Activated naive CD8-positive, alpha-beta T cell (primary cell): ENCODE measurements around the gene DLGAP3.

Source experiments
- H3K27ac Mint-ChIP-seq: one replicate; pipeline ENCODE4 v1.8.0; 2021; ENCODE audit warnings: mixed read lengths
- H3K27me3 Mint-ChIP-seq: one replicate; pipeline ENCODE4 v1.8.0; 2021; ENCODE audit warnings: mixed read lengths
- H3K36me3 Mint-ChIP-seq: one replicate; pipeline ENCODE4 v1.8.0; 2021; ENCODE audit warnings: mixed read lengths
- H3K4me1 Mint-ChIP-seq: one replicate; pipeline ENCODE4 v1.8.0; 2021; ENCODE audit warnings: low read depth, mixed read lengths
- H3K4me3 Mint-ChIP-seq: one replicate; pipeline ENCODE4 v1.8.0; 2021; ENCODE audit warnings: mild to moderate bottlenecking, mixed read lengths
- H3K9me3 Mint-ChIP-seq: one replicate; pipeline ENCODE4 v1.8.0; 2021; ENCODE audit warnings: low read depth, mixed read lengths

Gene DLGAP3

DNA sequence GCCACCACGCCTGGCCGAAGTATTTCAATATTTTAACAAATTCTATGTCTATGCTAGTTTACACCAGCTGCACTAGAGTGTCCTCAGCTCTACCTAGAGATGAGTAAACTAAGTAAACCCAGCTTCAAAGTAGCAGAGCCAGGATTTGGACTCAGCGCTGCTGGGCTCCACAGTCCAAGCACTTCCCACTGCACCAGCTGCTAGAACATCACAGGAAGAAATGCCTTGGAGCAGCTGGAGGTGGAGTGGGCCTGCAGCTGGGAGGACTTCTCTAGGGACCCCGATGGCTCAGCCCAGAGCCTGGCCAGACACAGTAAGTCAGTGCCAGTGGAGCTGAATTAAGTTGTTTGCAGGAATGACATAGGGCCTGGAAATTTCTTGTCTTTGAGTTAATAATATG, 59.7 kb downstream of the DLGAP3 start:
- no peaks in the 10 kb centered on the region for H3K36me3 Mint-ChIP-seq
- no peaks in the 10 kb centered on the region for H3K27me3 Mint-ChIP-seq
- no peaks in the 10 kb centered on the region for H3K9me3 Mint-ChIP-seq
- H3K4me3 Mint-ChIP-seq: no peak overlapping the region
- no peak overlapping the region for H3K27ac Mint-ChIP-seq
- H3K4me1 Mint-ChIP-seq: peaks cover 28% of the 10 kb centered on the region

DNA sequence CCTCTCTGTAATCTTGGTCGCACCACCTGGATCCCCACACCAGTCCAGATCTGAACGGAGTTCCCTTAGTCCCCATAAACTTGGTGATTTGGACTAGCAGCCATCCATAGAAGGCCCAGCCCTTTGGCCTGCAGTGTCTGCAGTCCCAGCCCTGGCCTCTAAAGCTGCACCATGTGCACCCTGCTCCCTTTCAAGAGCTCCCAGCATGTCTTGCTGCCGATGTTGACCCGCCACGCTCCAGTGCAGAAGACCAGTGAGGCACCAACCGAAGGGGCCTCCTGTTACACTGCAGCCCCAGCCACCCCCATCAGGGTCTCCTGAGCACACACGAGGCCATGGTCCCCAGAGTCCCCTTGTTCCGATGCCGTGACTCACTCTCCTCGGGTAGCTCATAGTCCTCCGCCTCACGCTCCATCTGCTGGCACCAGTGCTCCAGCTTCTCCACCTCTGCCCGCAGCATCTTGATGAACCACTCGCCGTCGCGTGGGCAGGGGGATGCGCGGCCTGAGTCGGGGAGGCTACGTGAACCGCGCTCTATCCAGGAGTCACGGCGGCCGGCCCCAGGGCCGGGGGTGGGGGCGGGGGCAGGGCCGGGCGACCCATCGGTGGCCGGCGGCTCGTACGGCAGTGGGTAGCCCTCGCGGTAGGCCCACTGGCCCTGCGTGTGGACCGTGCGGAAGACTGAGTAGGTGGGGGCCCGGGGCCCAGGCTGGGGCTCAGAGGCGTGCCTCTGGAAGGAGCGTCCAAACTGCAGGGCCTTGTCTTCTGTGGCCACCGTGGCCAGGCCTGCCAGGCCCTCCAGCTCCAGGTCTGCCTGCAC, 61.0 kb downstream of the DLGAP3 start:
- no peaks in the 10 kb centered on the region for H3K36me3 Mint-ChIP-seq
- H3K9me3 Mint-ChIP-seq: no peaks in the 10 kb centered on the region
- no peaks in the 10 kb centered on the region for H3K27me3 Mint-ChIP-seq
- peak overlapping the region; percentile 46 for H3K27ac Mint-ChIP-seq
- H3K4me3 Mint-ChIP-seq: peak overlapping the region; percentile 39
- peaks cover 41% of the 10 kb centered on the region for H3K4me1 Mint-ChIP-seq

DNA sequence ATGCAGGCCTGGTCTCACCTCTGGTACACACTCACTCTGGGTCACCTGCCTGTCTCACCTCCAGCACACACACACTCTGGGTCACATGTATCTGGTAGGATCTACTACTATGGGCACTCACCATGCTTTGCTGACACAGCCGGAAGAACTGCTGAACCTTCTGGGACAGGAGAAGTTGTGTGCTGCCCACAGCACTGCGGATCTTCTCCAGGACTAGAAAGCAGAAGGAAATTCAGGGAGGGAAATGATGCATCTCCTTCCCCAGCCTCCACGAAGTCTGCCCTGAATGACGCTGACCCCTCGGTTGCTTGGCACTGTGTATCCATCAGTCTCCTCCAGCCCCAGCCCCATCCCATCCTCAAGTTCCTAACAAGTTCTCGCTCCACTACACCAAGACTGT, 62.0 kb downstream of the DLGAP3 start:
- Mint-ChIP-seq H3K36me3 (no peaks in the 10 kb centered on the region), H3K9me3 (no peaks in the 10 kb centered on the region), H3K27me3 (no peaks in the 10 kb centered on the region), H3K4me1 (peaks cover 51% of the 10 kb centered on the region), H3K27ac (peak overlapping the region; percentile 46), H3K4me3 (peak overlapping the region; percentile 12)

DNA sequence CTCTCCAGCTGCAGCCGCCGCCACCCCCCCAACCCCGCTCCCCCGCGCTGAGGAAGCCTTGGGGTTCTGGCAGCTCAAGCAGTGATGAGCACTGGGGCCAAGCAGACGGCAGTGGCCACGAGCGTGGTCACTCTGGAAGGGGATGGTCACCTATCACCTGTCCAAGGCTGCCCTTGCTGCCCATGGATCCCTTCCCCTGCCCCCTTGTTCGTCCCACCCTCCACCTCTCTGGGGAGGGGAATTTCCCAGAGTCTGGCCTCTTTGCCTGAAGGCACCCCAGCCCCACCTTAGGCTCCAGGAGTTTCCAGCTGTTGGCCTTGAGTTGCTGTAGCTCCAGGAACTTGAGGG, 62.7 kb downstream of the DLGAP3 start:
- peak overlapping the region; percentile 82 for H3K4me3 Mint-ChIP-seq
- no peaks in the 10 kb centered on the region for H3K36me3 Mint-ChIP-seq
- peak overlapping the region; percentile 91 for H3K27ac Mint-ChIP-seq
- H3K9me3 Mint-ChIP-seq: no peaks in the 10 kb centered on the region
- H3K4me1 Mint-ChIP-seq: peaks cover 46% of the 10 kb centered on the region
- H3K27me3 Mint-ChIP-seq: no peaks in the 10 kb centered on the region

DNA sequence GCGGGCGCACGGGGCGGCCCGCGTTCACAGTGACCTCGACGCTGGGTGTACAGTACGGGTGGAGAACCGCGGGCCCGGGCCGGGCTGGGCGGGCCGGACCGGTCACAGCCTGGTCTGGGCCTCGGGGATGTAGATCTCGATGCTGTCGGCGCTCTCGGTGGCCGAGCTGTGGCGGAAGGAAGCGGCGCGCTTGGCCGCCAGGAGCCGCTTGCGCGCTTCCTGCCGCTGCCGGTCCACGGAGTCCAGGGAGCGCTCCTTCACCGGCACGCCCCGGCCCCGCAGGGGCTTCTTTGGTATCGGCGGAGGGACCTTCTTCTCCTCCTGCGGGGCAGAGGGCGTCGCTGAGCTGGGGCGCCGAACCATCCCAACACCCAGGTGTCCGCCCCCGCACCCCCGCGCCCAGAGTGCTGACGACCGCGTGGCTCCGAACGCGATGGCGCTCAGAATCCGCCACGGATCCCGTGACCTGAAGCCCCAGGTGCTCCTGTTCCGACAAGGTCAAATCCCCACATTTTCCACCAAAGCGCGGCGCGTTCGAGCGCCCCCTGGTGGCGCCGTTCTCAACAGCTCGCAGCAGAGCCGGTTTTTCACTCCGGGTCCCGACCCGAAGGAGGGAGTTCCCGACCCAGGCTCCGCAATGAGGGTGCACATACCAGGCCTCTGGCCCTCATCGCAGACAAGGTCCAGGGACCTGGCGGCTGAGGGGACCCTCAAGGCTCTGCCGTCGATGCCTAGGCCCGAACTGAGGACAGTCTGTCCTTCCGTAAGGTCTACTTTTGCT, 63.3 kb downstream of the DLGAP3 start:
- no peaks in the 10 kb centered on the region for H3K27me3 Mint-ChIP-seq
- H3K4me3 Mint-ChIP-seq: peak overlapping the region; percentile 82
- no peaks in the 10 kb centered on the region for H3K9me3 Mint-ChIP-seq
- H3K36me3 Mint-ChIP-seq: no peaks in the 10 kb centered on the region
- H3K27ac Mint-ChIP-seq: peak overlapping the region; percentile 91
- H3K4me1 Mint-ChIP-seq: peaks cover 41% of the 10 kb centered on the region

DNA sequence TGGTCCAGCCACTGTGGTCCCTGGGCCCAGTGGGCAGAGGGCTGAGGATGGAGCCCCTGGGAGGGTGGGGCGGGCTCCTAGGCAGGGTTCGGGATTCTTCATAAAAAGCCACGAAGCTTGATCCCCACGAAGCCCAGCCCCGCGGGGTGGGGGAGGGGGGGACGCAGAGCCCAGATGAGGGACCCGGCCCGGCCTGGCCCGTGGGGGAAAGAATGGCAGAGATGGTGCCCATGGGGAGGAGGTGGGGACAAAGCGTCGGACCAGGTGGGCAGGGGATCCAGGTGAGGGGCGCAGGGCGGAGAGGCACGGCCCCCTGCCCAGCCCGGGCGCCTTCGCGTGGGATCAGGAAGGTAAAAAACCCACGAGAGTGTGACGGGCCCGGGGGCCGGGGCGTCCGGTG, 63.9 kb downstream of the DLGAP3 start:
- no peak overlapping the region for H3K4me3 Mint-ChIP-seq
- no peaks in the 10 kb centered on the region for H3K27me3 Mint-ChIP-seq
- no peaks in the 10 kb centered on the region for H3K36me3 Mint-ChIP-seq
- peaks cover 36% of the 10 kb centered on the region for H3K4me1 Mint-ChIP-seq
- H3K9me3 Mint-ChIP-seq: no peaks in the 10 kb centered on the region
- no peak overlapping the region for H3K27ac Mint-ChIP-seq

DNA sequence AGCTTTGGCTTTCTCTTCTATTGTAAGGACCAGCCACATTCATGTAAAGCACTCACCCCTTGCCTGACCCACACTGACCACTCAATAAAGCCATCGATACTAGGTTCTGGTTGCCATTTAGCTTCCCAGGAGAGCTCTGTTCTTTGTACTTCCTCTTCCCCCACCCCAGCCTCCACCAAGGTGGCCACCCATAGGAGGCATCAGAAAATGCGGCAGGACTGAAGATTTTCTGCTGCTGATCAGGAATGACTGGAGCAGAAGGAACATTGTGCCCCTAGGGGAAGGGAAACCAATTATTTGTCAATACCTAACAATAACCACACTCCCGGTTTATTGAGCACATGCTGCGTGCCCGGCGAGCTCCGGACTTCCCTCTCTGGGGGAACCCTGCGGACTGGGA, 64.7 kb downstream of the DLGAP3 start:
- H3K27me3 Mint-ChIP-seq: no peaks in the 10 kb centered on the region
- H3K4me1 Mint-ChIP-seq: peaks cover 42% of the 10 kb centered on the region
- no peaks in the 10 kb centered on the region for H3K9me3 Mint-ChIP-seq
- peak overlapping the region; percentile 80 for H3K4me3 Mint-ChIP-seq
- no peaks in the 10 kb centered on the region for H3K36me3 Mint-ChIP-seq
- H3K27ac Mint-ChIP-seq: peak overlapping the region; percentile 88

DNA sequence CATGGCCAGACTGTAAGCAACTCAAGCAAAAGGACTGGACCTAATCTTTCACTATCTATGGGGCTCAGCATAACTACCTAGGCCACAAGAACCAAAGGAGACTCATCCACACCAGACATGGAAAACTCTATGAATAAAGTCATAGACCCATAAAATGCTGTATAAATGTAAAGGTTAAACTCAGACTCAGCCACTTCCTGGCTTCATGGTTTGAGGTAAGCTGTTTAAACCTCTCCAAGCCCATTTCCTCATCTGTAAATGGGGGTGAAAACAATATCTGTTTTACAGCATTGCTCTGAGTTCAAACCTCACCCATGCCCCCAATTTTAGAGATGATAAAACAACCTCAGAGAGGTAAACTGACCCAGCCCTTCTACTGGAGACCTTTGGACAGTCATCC, 65.9 kb downstream of the DLGAP3 start:
- peak overlapping the region; percentile 88 for H3K27ac Mint-ChIP-seq
- H3K4me1 Mint-ChIP-seq: peaks cover 49% of the 10 kb centered on the region
- peak overlapping the region; percentile 3 for H3K4me3 Mint-ChIP-seq
- no peaks in the 10 kb centered on the region for H3K27me3 Mint-ChIP-seq
- H3K36me3 Mint-ChIP-seq: no peaks in the 10 kb centered on the region
- H3K9me3 Mint-ChIP-seq: no peaks in the 10 kb centered on the region

DNA sequence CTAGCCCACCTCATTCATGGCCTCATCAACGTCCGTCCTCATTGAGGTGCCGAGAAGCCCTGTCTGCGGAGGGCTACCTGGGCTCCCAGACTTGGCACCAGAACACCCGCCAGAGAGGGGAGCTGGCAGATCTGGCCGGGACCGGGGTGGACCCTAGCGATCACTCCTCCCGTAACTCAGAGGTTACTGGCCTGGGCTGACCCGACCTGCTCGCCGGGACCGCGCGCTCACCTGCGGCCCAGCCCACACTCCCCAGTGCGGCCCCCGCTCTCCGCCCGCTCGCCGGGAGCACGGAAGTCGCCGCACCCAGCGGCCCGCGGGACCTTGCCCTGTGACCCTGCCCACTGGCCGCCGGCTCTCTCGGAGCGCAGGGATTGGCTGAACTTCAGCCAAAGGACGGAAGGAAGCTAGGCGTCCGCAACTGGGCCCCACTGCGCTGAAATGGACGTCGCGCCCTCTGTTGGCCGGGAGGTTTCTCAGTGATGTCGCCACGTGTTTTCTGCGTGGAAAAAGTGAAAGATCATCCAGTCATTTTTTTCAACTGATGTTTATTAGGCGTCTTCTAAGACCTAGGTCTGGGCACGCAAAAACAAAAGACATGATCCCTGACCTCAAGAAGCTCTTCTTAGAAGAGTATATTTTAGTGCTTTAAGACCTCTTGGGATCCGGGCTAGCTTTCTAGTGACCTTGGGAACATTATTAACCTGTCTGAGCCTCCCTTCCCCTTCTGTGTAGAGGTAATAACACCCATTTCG, 69.8 kb downstream of the DLGAP3 start, which contains the start of gene SMIM12:
Gene SMIM12 (minus strand): TSS at position 304 of the 755 bp plus-strand sequence. CDS start 3,772 bp downstream, outside the sequence.
- H3K4me3 Mint-ChIP-seq: peak within 1 kb of the TSS; percentile 100
- H3K27ac Mint-ChIP-seq: peak within 1 kb of the TSS; percentile 99
- H3K27me3 Mint-ChIP-seq: no peaks in the 10 kb centered on the region
- no peaks in the 10 kb centered on the region for H3K9me3 Mint-ChIP-seq
- peaks cover 2% of the 10 kb centered on the region for H3K36me3 Mint-ChIP-seq
- H3K4me1 Mint-ChIP-seq: peaks cover 65% of the 10 kb centered on the region

DNA sequence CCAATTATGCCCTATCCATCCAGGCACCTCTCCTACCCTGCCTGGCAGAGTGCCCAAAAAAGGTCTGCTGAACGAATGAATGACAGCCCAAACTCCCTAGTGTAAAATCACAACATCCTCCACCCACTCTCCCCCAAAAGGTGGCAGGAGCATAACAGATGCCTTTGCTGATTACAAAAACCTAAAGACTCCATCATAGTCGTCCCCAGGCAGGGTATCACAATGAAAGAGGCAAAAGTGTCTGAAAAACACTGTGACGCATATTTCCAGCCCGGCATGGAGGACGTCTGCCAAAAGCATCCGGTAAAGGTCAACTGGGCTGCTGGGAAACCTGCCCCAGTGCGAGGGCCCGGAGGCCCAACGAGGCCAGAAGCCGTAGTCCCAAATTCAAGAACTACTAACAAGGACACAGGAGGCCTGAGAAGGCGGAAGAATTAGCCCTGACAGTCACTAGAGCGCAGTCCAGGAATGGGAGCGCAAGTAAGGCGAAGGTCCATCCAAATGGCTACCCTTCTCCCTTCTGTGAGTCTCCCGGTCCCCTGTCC, 70.5 kb downstream of the DLGAP3 start:
- Mint-ChIP-seq H3K27me3 (no peaks in the 10 kb centered on the region), H3K4me3 (peak overlapping the region; percentile 100), H3K4me1 (peaks cover 59% of the 10 kb centered on the region), H3K36me3 (peaks cover 2% of the 10 kb centered on the region), H3K27ac (peak overlapping the region; percentile 99), H3K9me3 (no peaks in the 10 kb centered on the region)

DNA sequence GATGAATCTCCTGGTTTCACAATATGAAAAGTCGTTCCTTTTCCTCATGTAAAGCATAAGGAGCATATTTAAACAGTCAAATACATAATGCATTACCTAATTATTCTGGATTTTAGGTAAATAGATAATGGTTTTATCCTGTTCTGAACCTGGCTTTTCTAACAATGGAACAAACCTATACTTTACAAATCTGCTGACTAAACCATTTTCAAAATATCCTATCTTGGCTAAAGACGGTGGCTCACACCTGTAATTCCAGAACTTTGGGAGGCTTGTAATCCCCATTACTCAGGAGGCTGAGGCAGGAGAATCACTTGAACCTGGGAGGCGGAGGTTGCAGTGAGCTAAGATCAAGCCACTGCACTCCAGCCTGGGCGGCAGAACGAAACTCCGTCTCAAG, 72.8 kb downstream of the DLGAP3 start:
- H3K9me3 Mint-ChIP-seq: no peaks in the 10 kb centered on the region
- peak overlapping the region; percentile 86 for H3K27ac Mint-ChIP-seq
- H3K27me3 Mint-ChIP-seq: no peaks in the 10 kb centered on the region
- H3K4me1 Mint-ChIP-seq: peaks cover 45% of the 10 kb centered on the region
- H3K4me3 Mint-ChIP-seq: peak overlapping the region; percentile 46
- H3K36me3 Mint-ChIP-seq: peaks cover 2% of the 10 kb centered on the region

DNA sequence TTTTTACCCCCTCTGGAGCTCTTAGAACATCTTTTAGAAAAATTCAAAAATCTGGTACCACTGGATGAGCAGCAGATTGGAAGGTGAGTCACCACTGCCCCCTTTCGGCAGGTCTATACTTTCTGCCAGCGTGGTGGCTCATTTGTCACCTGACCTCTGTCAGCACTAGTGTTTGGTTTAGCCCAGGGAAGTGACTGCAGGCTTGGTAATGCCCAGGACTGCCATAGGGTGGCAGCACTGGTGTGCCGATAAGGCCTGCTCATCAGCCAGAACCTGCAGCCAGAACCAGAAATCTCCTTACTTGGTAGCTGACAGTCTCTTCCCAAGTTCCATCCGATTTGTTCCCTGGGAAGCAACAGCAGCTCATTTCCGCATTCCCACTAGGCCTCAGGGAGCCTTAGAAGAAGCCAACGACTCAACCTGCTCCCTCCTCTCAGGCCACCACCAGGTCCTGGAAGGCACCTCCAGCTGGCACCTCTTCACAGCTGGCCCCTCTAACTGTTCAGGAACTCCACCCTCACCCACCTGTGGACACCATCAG, 76.7 kb downstream of the DLGAP3 start:
- Mint-ChIP-seq H3K4me1 (peaks cover 28% of the 10 kb centered on the region), H3K27me3 (no peaks in the 10 kb centered on the region), H3K36me3 (peaks cover 4% of the 10 kb centered on the region), H3K9me3 (no peaks in the 10 kb centered on the region), H3K27ac (peak overlapping the region; percentile 50), H3K4me3 (no peak overlapping the region)

DNA sequence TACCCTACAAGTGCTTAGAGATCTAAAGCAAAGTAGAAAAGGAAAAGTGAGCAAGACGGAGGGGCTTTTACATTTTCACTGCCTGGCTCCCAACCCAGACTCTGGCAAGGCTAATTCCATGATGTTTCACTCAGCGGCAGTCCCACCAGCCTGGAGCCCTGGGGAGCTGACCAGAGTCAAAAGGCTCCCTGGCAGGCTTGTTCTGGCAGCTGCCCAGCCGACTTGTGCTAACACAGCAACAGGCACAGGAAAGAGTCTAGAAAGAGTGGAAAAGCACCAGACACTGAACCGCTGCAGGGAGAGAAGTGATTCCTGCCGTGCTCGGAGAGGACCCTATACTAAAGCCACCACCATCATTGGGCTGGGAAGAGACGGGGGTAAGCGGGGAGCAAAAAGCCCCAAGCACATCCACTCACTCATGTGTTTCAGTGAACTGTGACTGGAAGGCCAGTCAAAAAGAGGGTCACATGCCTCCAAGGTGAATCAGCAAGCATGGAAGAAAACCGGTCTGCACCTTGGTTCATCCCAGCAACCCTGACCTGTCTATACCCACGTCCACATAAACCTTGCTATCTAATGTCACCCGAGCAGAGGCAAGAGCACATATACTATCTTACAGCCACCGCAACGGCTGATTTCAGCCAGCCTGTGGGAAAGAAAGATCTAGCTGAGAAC, 77.9 kb downstream of the DLGAP3 start:
- H3K9me3 Mint-ChIP-seq: no peaks in the 10 kb centered on the region
- H3K4me1 Mint-ChIP-seq: peaks cover 17% of the 10 kb centered on the region
- H3K27me3 Mint-ChIP-seq: no peaks in the 10 kb centered on the region
- H3K36me3 Mint-ChIP-seq: peaks cover 2% of the 10 kb centered on the region
- no peak overlapping the region for H3K4me3 Mint-ChIP-seq
- H3K27ac Mint-ChIP-seq: no peak overlapping the region

DNA sequence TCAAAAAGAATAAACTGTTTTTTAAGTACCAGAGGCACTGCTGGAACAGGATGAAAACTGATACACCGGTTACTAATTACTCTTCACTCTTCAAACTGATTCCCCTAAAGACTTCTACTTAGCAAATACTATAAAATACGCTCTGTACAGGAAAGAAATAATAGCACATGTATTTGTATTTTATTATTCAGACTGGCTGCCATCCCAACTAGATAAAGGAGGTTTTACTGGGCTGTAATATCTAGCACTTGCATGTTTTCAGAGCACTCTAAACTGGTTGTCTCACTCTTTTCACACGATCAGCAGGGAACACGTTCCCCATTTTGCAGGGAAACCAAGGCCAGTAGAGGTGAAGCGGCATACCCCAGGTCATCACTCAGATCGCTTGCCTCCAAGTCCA, 79.1 kb downstream of the DLGAP3 start:
- Mint-ChIP-seq H3K4me1 (peaks cover 9% of the 10 kb centered on the region), H3K4me3 (no peak overlapping the region), H3K36me3 (peaks cover 2% of the 10 kb centered on the region), H3K9me3 (no peaks in the 10 kb centered on the region), H3K27me3 (no peaks in the 10 kb centered on the region), H3K27ac (no peak overlapping the region)
